Measurements from ENCODE around the gene BLTP3B.
A peak's percentile ranks its signal among the peaks of the same experiment; 100 is the strongest.

The BLTP3B gene

DNA sequence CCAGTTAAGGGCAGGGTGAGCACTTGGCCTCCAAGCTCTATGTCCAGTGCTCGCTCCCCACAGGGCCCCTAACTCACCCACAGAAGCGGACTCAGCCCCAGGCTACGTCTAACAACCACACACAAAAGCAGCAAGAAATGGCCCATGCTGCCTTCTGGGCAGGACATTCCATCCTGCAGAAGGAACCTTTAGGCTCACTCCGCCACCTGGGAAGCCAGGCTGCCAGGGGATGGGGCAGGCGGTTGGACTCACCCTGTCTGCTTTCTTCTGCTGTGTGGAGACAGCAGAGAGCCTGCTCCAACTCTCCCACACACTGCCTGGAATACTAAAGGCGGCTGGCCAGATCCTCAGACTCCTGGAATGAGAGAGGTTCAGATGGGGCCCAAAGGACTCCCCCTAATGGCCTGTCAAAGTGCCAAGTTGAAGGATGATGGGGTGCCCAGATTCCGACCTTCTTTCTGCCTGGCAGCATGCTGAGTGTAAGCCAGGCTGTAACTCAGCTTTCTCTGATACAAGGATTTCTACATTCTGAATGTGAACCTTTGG lies 27.7 kb upstream of the BLTP3B start:
- H3K4me3 ChIP-seq (ENCODE audit: low read length) = no peak overlapping the region
- TF ChIP-seq CTCF (conservative IDR thresholded peaks at IDR 0.05; ENCODE audit: low read depth, low read length) = no peak
- DNase-seq (ENCODE audit: low read depth) = no peak

DNA sequence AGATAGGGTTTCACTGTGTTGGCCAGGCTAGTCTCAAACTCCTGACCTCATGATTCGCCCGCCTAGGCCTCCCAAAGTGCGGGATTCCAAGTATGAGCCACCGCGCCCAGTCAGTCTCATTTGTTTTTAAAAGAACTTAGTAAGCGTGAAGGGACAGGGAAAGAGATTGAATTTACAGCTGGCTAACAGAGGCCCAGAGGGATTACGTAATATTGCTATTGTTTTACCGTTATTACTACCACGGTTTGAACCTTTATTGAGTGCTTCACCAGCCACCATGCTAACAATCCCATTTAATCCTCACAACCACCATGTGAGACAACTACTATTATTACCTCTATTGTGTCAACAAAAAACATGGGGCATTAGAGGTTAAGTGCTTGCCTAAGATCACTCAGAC lies 26.7 kb upstream of the BLTP3B start:
- no peak overlapping the region for H3K4me3 ChIP-seq (ENCODE audit: low read length)
- no peak for DNase-seq (ENCODE audit: low read depth)
- TF ChIP-seq CTCF (conservative IDR thresholded peaks at IDR 0.05; ENCODE audit: low read depth, low read length) = no peak

- no peak overlapping the region for H3K4me3 ChIP-seq (ENCODE audit: low read length)
- DNase-seq (ENCODE audit: low read depth) = no peak
- TF ChIP-seq CTCF (conservative IDR thresholded peaks at IDR 0.05; ENCODE audit: low read depth, low read length) = no peak
Measured at GRCh38 chr12:100168562-100168961, 25.9 kb upstream of the BLTP3B start.

GRCh38 chr12:100166232-100166631 lies 23.6 kb upstream of the BLTP3B start:
- no peak overlapping the region for H3K4me3 ChIP-seq (ENCODE audit: low read length)
- DNase-seq (ENCODE audit: low read depth) = no peak
- no peak for TF ChIP-seq CTCF (conservative IDR thresholded peaks at IDR 0.05; ENCODE audit: low read depth, low read length)

- no peak overlapping the region for H3K4me3 ChIP-seq (ENCODE audit: low read length)
- no peak for DNase-seq (ENCODE audit: low read depth)
- TF ChIP-seq CTCF (conservative IDR thresholded peaks at IDR 0.05; ENCODE audit: low read depth, low read length) = no peak
Measured at GRCh38 chr12:100165356-100165755, 22.7 kb upstream of the BLTP3B start.

GRCh38 chr12:100164153-100164704 lies 21.6 kb upstream of the BLTP3B start:
- no peak for DNase-seq (ENCODE audit: low read depth)
- no peak for TF ChIP-seq CTCF (conservative IDR thresholded peaks at IDR 0.05; ENCODE audit: low read depth, low read length)
- H3K4me3 ChIP-seq (ENCODE audit: low read length) = peak overlapping the region; percentile 44

DNA sequence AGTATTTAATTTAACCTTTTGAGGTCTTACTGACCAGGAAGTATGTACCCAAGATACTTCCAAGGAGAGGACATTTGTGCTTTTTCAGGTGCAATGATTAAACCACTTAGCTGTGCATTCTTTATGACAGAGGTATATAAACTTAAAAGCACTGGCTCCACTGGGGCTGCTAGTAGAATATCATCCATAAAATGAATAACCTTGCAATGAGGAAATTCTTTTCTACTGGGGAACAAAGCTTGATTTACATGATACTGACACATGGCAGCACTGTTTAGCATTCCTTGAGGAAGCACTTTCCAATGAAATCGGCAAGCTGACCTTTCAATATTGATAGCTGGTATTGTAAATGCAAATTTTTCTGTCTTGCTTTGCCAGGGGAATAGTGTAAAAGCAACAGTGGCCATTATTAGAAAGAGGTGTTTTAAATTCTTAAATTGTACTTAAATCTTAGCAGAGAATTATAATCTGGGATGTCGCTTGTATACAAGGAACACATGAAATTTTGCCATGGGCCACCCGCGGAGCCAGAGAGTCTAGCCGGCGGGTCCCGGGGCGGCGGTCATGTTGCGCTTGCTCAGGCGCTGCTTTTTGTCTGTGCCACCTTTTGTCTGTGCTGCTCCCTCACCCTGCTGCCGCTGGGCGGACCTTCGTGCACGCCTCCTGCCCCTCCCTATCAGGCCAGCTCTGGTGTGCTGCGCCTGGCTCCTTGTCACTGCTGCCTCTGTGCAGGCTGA lies 20.9 kb upstream of the BLTP3B start:
- TF ChIP-seq CTCF (conservative IDR thresholded peaks at IDR 0.05; ENCODE audit: low read depth, low read length) = peak; percentile 13
- H3K4me3 ChIP-seq (ENCODE audit: low read length) = peak overlapping the region; percentile 44
- DNase-seq (ENCODE audit: low read depth) = peak; percentile 24

Measured in retinal pigment epithelial cell (primary cell).